ENCODE measurements around the gene PSEN1. TPM values are rescaled to one million over a fixed set of nuclear protein-coding genes. Genes with fewer than 3 reads are reported as not detected.

Gene PSEN1
- total RNA-seq, 1 experiment from 2014 or later = 24.1 TPM

GRCh38 chr14:73239393-73240241, 103.3 kb downstream of the PSEN1 start:
- peak; percentile 64 for DNase-seq (ENCODE audit: low read depth)

DNA sequence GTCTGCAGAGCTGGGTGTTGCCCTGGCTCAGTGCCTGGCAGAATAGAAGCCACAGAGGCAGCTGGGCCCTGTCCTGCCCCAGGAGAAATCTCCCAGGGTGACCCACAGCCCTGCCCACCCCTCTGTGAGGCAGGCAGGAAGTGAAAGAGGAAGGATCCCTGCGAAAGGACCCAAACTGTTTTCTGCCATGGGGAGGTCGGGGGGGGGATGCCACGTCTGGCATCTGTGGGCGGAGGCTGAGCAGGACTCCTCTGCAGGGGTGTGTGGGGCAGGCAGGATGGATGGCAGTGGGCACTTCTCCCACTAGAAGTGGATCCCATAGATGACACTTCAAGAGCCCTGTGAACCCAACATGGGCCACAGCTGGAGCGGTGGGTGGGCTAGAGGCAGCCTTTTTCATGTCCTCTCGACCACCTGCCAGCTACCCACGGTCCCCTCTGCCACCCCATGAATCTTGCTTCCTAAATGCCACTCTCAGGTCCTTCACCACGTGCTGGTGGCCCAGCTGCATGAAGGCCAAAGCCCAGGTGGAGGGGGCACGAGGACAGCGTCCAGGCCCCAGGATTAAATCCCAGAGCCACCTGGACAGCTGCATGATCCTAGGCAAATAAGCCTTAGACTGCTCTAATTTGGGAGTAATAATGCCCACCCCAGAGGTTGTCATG, 104.6 kb downstream of the PSEN1 start:
- peak; percentile 4 for DNase-seq (ENCODE audit: low read depth)

GRCh38 chr14:73241481-73242165, 105.3 kb downstream of the PSEN1 start:
- peak; percentile 27 for DNase-seq (ENCODE audit: low read depth)

- DNase-seq (ENCODE audit: low read depth) = peak; percentile 18
These were observed 106.1 kb downstream of the PSEN1 start for GRCh38 chr14:73242357-73242901.

DNA sequence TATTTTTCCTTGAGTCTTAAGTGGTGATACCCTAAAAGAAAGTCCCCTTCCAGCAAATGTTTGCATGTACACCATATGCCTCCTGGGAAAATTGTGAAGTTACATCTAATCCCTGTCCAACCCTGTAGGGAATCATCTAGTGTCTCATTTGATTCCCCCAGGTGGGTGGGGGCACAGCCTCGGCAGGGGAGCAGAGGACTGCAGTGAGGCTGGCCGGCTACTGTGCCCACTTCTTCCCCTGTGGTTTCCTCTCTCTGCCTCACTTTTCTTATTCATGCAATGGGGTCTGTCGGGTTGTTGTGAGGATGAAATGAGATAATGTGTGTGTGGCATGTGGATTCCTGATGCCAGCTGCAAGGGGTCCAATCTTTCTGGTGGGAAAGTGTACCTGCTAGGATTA, 107.0 kb downstream of the PSEN1 start:
- no peak for DNase-seq (ENCODE audit: low read depth)

DNA sequence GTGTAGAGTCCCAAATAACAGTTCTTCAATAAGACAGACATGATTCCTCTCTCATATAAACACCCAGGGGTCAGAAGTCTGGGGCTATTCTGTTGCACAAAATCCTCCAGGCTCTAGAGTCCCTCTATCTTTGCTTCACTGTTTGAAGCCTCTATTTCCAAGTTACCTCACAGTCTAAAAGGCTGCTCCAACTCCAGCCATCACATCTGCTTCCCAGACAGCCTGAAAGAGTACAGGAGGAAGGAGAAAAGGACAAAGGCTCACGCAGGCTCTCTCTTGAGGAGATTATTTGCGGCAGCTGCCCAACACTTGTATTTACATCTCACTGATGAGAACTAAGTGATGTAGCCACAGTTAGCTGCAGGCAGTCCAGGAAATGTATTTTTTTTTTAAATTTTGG, 107.4 kb downstream of the PSEN1 start:
- no peak for DNase-seq (ENCODE audit: low read depth)

DNA sequence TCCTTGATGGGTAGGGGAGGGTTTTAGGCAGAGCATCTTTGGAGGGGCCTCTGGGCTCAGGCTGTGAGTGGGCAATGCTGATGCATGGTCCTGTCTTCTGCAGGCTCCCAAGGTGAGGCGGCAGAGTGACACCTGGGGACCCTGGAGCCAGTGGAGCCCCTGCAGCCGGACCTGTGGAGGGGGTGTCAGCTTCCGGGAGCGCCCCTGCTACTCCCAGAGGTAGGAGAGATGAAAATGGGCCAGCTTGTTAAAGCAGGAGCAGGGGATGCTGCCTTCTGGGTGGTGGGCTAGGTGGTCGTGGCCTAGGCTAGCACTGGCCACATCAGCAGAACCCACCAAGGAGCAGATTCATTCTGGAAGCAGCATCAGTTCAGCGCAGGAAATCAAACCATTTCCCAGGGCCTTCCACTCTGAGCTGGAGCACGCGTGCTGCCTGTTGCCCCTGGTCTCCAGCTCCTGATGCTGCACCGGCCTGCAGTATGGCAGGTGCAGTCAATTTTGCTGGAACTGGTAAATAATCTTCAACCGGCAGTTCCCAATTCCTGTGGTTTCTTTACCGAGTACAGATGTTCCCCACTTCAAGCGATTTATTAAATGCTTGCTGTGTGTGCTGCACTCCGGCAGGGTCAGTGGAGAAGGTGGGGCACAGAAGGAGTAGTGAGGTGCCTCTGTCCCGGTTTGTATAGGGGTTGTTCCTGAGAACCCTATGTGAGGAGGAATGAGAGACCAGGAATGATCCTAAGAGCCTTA, 108.4 kb downstream of the PSEN1 start:
- no peak for DNase-seq (ENCODE audit: low read depth)

DNA sequence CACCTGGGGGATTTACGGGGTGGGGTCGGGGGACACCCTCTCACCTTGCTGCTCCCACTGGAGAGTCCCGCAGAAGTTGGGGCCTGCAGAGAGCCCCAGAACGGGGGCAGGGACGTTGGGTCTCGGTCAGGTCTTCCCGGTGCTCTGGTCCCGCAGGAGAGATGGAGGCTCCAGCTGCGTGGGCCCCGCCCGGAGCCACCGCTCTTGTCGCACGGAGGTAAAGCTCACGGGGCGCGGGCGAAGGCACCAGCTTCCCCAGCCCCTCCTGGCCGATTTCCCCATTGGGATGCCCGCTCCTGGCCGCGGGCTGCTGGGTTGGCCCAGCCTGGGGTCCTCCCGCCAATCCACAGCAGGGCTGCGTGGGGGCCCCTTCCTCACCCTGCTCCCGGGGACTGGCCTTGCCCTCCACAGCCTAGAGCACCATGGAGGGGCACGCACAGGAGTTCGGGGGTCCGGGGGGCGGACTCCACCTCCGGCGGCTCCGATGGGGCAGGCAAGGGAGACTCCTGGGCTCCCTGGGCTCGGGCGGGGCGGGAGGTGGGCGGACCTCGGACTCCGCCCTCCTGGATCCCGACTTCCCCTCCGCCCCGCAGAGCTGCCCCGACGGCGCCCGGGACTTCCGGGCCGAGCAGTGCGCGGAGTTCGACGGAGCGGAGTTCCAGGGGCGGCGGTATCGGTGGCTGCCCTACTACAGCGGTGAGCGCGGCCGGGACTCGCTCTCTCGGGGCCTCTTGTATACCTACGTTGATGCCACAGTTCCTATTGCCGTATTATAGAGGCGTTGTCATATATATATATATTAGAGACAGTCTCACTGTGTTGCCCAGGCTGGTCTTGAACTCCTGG, 109.4 kb downstream of the PSEN1 start:
- DNase-seq (ENCODE audit: low read depth) = no peak

DNA sequence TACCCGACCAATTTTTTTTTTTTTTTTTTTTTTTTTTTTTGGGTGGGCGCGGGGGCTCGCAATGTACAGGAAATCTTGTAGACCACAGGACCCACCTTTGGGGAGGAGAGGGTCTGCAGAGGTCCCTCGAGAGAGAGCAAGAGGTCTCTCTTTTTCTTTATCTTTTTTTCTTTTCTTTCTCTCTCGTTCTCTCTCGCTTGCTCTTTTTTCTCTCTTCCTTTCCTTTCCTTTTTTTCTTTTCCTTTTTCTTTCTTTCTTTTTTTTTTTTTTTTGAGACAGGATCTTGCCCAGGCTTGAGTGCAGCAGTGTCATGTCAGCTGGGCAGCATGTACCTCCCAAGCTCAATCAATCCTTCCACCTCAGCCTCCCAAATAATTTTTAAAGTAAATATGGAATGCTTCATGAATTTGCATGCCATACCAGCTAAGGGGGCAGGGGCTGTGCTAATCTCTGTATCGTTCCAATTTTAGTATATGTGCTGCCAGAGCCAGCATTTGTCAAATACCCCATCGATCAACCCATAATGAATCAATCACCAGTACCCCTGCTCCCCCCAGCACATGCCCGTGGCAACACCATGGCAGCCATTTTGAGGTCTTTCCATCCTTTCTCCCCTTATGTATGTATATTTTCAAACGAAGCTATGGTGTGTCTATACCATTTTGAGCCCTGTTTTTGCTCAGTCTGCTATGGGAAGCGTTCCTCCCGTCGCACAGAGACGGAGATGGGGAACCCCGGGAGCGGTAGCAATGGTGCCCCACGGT, 110.3 kb downstream of the PSEN1 start:
- no peak for DNase-seq (ENCODE audit: low read depth)

DNA sequence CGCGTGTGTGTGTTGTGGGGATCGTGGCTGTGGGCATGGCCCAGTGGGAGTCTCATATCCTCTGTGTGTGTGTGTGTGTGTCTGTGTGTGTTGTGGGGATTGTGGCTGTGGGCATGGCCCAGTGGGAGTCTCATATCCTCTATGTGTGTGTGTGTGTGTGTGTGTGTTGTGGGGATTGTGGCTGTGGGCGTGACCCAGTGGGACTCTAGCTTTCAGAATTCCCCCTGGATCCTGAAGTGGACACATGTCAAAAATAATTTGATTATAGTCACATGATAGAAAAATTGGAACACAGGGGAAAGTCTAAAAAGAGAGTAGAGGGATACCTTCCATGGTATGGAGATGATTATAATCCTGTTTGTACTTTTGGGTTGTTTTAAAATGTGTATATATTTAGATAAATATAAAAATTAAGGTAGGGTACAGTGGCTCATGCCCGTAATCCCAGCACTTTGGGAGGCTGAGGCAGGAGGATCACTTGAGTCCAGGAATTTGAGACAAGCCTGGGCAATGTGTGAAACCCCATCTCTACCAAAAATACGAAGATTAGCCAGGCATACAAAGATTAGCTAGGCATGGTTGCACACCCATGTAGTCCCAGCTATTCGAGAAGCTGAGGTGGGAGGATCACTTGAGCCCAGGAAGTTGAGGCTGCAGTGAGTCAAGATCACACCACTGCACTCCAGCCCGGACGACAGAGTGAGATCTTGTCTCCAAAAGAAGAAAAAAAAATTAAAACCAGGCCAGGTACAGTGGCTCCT, 112.0 kb downstream of the PSEN1 start:
- DNase-seq (ENCODE audit: low read depth) = peak; percentile 65

- DNase-seq (ENCODE audit: low read depth) = no peak
These were observed 112.8 kb downstream of the PSEN1 start for GRCh38 chr14:73249108-73249507.

GRCh38 chr14:73249564-73250316, 113.4 kb downstream of the PSEN1 start:
- no peak for DNase-seq (ENCODE audit: low read depth)

DNA sequence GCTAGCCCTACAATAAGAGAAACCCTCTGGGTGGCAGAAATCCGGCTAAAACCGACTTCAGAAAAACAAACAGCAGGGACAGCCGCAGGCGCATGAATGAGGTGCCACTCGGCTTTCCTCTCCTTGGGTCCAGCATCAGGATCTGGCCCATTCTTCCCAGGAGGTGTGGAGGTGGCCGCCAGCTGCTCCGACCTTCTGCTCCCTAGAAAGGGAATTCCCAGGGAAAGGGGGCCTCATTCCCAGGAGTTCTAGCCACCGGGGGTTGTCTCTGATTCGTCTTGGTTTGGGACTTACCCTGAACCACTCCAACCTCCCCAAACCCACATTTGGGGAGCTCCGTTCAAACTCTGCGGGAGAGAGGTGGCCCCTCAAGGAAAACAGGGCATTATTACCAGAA, 114.0 kb downstream of the PSEN1 start:
- DNase-seq (ENCODE audit: low read depth) = no peak

- no peak for DNase-seq (ENCODE audit: low read depth)
These were observed 114.6 kb downstream of the PSEN1 start for GRCh38 chr14:73250781-73251500.

- no peak for DNase-seq (ENCODE audit: low read depth)
These were observed 115.4 kb downstream of the PSEN1 start for GRCh38 chr14:73251516-73252215.

DNA sequence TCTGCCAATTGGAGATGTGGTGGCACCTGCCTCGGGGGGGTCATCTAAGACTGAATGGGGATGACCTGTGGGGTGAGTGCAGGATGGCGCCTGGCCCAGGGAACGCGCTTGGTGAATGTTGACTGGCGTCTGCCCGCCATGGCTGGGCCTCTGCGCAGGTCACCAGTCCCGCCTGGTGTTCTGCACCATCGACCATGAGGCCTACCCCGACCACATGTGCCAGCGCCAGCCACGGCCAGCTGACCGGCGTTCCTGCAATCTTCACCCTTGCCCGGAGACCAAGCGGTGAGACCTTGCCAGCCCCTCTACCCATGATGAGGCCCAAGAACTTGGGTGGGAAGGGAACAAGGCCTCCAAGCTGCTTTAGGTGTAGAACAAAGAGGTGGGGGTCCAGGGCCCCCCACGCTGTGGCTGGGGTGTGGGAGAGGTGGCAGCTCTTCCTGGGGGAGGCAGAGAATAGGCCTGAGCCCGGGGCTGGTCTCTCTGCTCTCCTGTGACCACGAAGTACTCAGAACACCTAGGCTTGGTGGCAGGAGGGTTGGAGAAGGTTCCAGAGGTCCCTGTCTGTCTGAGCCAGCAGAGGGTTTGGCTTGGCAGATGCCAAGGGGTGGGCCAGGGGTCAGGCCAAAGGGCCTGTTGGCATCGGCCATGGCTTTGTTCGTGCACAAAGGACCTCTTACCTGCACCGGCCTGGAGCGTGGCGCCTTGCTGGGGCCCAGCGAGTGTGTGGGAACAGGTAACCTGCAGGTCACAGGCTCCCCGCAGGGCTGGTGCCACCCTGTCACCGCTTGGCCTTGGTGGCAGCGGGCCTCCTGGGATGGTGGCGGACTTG, 116.4 kb downstream of the PSEN1 start:
- no peak for DNase-seq (ENCODE audit: low read depth)

Data from Daoy (cell line).